GM21381 (cell line): Measurements from ENCODE around the gene C20orf173.
"Not testable (repeated sequence)": the region's sequence is repeated elsewhere in the genome, so short reads cannot be mapped to it uniquely, and the experiment has no call there.

Experiments used
- ATAC-seq: cut with Tn5 transposase; IDR thresholded peaks from one replicate; pipeline ENCODE4 v1.9.1; 2021; ENCODE audit warnings: mild to moderate bottlenecking, moderate library complexity; ENCODE audit not compliant: unreplicated experiment

C20orf173 gene

GRCh38 chr20:35547329-35547728 lies 17.9 kb upstream of the C20orf173 start:
- no peak for ATAC-seq

GRCh38 chr20:35546127-35546526 lies 16.7 kb upstream of the C20orf173 start:
- no peak for ATAC-seq

- ATAC-seq = not testable (repeated sequence)
These were observed 15.5 kb upstream of the C20orf173 start for GRCh38 chr20:35544941-35545340.

- ATAC-seq = no peak
These were observed 15.0 kb upstream of the C20orf173 start for GRCh38 chr20:35544436-35544835.

- no peak for ATAC-seq
These were observed 13.5 kb upstream of the C20orf173 start for GRCh38 chr20:35542990-35543389.

GRCh38 chr20:35541783-35542662 lies 12.6 kb upstream of the C20orf173 start, which contains the start of gene ERGIC3:
TSS of gene ERGIC3 (plus strand) at chr20:35542078. CDS start at chr20:35542098, 20 bp downstream.
- ATAC-seq = peak; percentile 93

GRCh38 chr20:35541118-35541782 lies 11.8 kb upstream of the C20orf173 start:
- no peak for ATAC-seq

- no peak for ATAC-seq
These were observed 10.3 kb upstream of the C20orf173 start for GRCh38 chr20:35539756-35540212.

GRCh38 chr20:35527122-35527769 lies 2.2 kb downstream of the C20orf173 start:
- no peak for ATAC-seq

- ATAC-seq = no peak
These were observed 3.8 kb downstream of the C20orf173 start for GRCh38 chr20:35525639-35526038.

GRCh38 chr20:35523298-35523888 lies 6.1 kb downstream of the C20orf173 start:
- no peak for ATAC-seq

GRCh38 chr20:35518955-35519354 lies 10.5 kb downstream of the C20orf173 start:
- no peak for ATAC-seq

- not testable (repeated sequence) for ATAC-seq
These were observed 11.7 kb downstream of the C20orf173 start for GRCh38 chr20:35517767-35518166.

GRCh38 chr20:35517125-35517524 lies 12.3 kb downstream of the C20orf173 start:
- no peak for ATAC-seq

- ATAC-seq = no peak
These were observed 13.4 kb downstream of the C20orf173 start for GRCh38 chr20:35515949-35516645.

GRCh38 chr20:35515341-35515740 lies 14.1 kb downstream of the C20orf173 start:
- ATAC-seq = no peak

GRCh38 chr20:35514371-35514932 lies 15.0 kb downstream of the C20orf173 start:
- ATAC-seq = no peak

- no peak for ATAC-seq
These were observed 17.5 kb downstream of the C20orf173 start for GRCh38 chr20:35511814-35512420.

GRCh38 chr20:35510951-35511735 lies 18.3 kb downstream of the C20orf173 start:
- ATAC-seq = no peak
